Endothelial cell of umbilical vein (primary cell): ENCODE data around the gene TAS1R3. TPM values are rescaled to one million over a fixed set of nuclear protein-coding genes. Genes with fewer than 3 reads are reported as not detected.

Experiments
- BruUV-seq: library from RNA; stranded (reverse); fragments of 400-500 nt; replicated peaks from 2 replicates; lab custom pipeline; 2021; lab: Mats Ljungman, UMichigan
- CTCF ChIA-PET: fragments of 300-600, 350-600 bp; sonication (Branson Sonifier 250); formaldehyde crosslinking; loops from one replicate; lab custom pipeline; 2021; ENCODE audit warnings: antibody characterized with exemption, inconsistent platforms; lab: Charles Lee
- POLR2A ChIA-PET: fragments of 300-600, 350-600 bp; sonication (Branson Sonifier 250); formaldehyde crosslinking; loops from one replicate; lab custom pipeline; 2021; ENCODE audit warnings: antibody characterized with exemption, inconsistent platforms; lab: Charles Lee
- DNase-seq: peaks from one replicate; pipeline ENCODE4 v3.0.0-alpha.2; 2011; ENCODE audit warnings: low read depth, low spot score
- FAIRE-seq: peaks from 2 replicates; lab custom pipeline; 2011; peaks lifted over from hg19 to GRCh38; lab: Jason Lieb, UNC
- H2AFZ ChIP-seq: 2 replicates; pipeline ENCODE4 v1.6.0; 2012; ENCODE audit warnings: low read depth, low read length, control low read depth, inconsistent platforms
- H3K27ac ChIP-seq: 2 replicates; pipeline ENCODE4 v1.5.1; 2011; ENCODE audit warnings: low read depth, mild to moderate bottlenecking, control low read depth, low read length, moderate library complexity; ENCODE audit not compliant: insufficient read depth
- H3K27me3 ChIP-seq, 2 experiments: 2 replicates each; pipeline versions ENCODE4 v1.6.0 to v1.6.1; 2011; ENCODE audit warnings: low read length in 2 of 2, mixed read lengths in 1 of 2; ENCODE audit not compliant: control insufficient read depth in 2 of 2, insufficient read depth in 2 of 2
- H3K36me3 ChIP-seq, 2 experiments: 2 replicates in 1 of 2; 3 replicates in 1 of 2; pipeline ENCODE4 v1.5.1; 2011; ENCODE audit warnings: low read length in 2 of 2, mild to moderate bottlenecking in 1 of 2, moderate library complexity in 1 of 2; ENCODE audit not compliant: control insufficient read depth in 2 of 2, insufficient read depth in 2 of 2; ENCODE audit errors: extremely low read depth in 1 of 2
- H3K4me1 ChIP-seq: 3 replicates; pipeline ENCODE4 v1.5.1; 2011; ENCODE audit warnings: mild to moderate bottlenecking, low read length; ENCODE audit not compliant: control insufficient read depth, insufficient read depth; ENCODE audit errors: extremely low read depth
- H3K4me2 ChIP-seq: 2 replicates; pipeline ENCODE4 v1.6.1; 2011; ENCODE audit warnings: low read length, control low read depth, mixed read lengths; ENCODE audit not compliant: insufficient read depth
- H3K4me3 ChIP-seq, 3 experiments: fragments of 200-600 bp in 1 of 3; sonication (generic), shearing (Covaris generic) in 1 of 3; replicated peaks in 1 of 3; 2 replicates each; pipeline ENCODE4 v1.5.1; 2011 to 2016; ENCODE audit warnings: control low read depth in 3 of 3, low read length in 3 of 3, mild to moderate bottlenecking in 2 of 3, inconsistent platforms in 1 of 3, low read depth in 1 of 3, moderate library complexity in 1 of 3; ENCODE audit not compliant: insufficient read depth in 1 of 3
- H3K79me2 ChIP-seq: 2 replicates; pipeline ENCODE4 v1.6.0; 2012; ENCODE audit warnings: low read length, inconsistent platforms; ENCODE audit not compliant: control insufficient read depth, insufficient read depth
- H3K9ac ChIP-seq: replicated peaks from 2 replicates; pipeline ENCODE3; 2011; ENCODE audit warnings: low read length, control low read depth; ENCODE audit not compliant: insufficient read depth; ENCODE audit errors: extremely low read depth
- H3K9me1 ChIP-seq: replicated peaks from 3 replicates; pipeline ENCODE4 v1.6.0; 2011; ENCODE audit warnings: mild to moderate bottlenecking, low read length; ENCODE audit not compliant: control insufficient read depth, insufficient read depth; ENCODE audit errors: extremely low read depth
- H3K9me3 ChIP-seq: replicated peaks from 2 replicates; pipeline ENCODE4 v1.5.1; 2012; ENCODE audit warnings: low read length, inconsistent platforms; ENCODE audit not compliant: control insufficient read depth, insufficient read depth
- H4K20me1 ChIP-seq: replicated peaks from 2 replicates; pipeline ENCODE3; 2011; ENCODE audit warnings: mild to moderate bottlenecking, low read length; ENCODE audit not compliant: control insufficient read depth, insufficient read depth; ENCODE audit errors: extremely low read depth
- FOS ChIP-seq: IDR thresholded peaks from 2 replicates; pipeline ENCODE4 v1.6.1; 2011; ENCODE audit warnings: mild to moderate bottlenecking, low read length, moderate library complexity, borderline replicate concordance; ENCODE audit not compliant: insufficient read depth
- GATA2 ChIP-seq: IDR thresholded peaks from 2 replicates; pipeline ENCODE4 v1.7.0; 2011; ENCODE audit warnings: low read depth, mild to moderate bottlenecking, moderate library complexity, mixed read lengths, low read length; ENCODE audit not compliant: insufficient read length, insufficient read depth
- MYC ChIP-seq: IDR thresholded peaks from one replicate; pipeline ENCODE4 v1.6.1; 2011; ENCODE audit warnings: mild to moderate bottlenecking, low read depth, low read length
- POLR2AphosphoS5 ChIP-seq: IDR thresholded peaks from 2 replicates; pipeline ENCODE4 v1.6.1; 2012; ENCODE audit warnings: low read depth, mild to moderate bottlenecking, control low read depth, low read length, moderate library complexity; ENCODE audit not compliant: insufficient read depth
- dilution Hi-C: fragments of 300-500 bp; cut with MboI; formaldehyde crosslinking; loops from one replicate; pipeline ENCODE4 v1.15.0; 2019; ENCODE audit warnings: low sequenced_read_pairs; ENCODE audit not compliant: extremely low pct_ligation_motif_present
- intact Hi-C: fragments of 100-400 bp; cut with micrococcal nuclease; formaldehyde crosslinking; loops from one replicate; pipeline ENCODE4 v1.10.0; 2022
- polyA plus RNA-seq, 4 experiments: library from polyadenylated mRNA; depleted of rRNA in 3 of 4; stranded (reverse) in 3 of 4; unstranded in 1 of 4; fragments of >200 nt; gene quantifications; 2 replicates each; pipeline versions ENCODE4 v1.2.1 to v1.2.3, GENCODE V29; 2011 to 2012; ENCODE audit warnings: missing spikeins in 1 of 4
- total RNA-seq: library from RNA; stranded (reverse); gene quantifications from 2 replicates; pipeline ENCODE4 v1.2.3, GENCODE V29; 2021
- TF ChIP-seq, protein P1 (sequence below), 2 donors: IDR thresholded peaks; 1 replicate in 1 of 2; 2 replicates in 1 of 2; pipeline ENCODE4 v1.5.1; 2011; ENCODE audit warnings: low read length in 2 of 2, mild to moderate bottlenecking in 2 of 2, moderate library complexity in 2 of 2, control low read depth in 1 of 2, inconsistent platforms in 1 of 2, low read depth in 1 of 2; ENCODE audit not compliant: insufficient read depth in 1 of 2; ENCODE audit errors: extremely low read depth in 1 of 2
- TF ChIP-seq, protein P2 (sequence below): IDR thresholded peaks from 2 replicates; pipeline ENCODE4 v1.6.1; 2011; ENCODE audit not compliant: insufficient read depth, insufficient read length

The TAS1R3 gene
- total and polyA plus RNA-seq, 2 donors (not counting 3 experiments of a cell fraction or from before 2014, with no cell fraction given), result 0.26 to 0.38 TPM

DNA sequence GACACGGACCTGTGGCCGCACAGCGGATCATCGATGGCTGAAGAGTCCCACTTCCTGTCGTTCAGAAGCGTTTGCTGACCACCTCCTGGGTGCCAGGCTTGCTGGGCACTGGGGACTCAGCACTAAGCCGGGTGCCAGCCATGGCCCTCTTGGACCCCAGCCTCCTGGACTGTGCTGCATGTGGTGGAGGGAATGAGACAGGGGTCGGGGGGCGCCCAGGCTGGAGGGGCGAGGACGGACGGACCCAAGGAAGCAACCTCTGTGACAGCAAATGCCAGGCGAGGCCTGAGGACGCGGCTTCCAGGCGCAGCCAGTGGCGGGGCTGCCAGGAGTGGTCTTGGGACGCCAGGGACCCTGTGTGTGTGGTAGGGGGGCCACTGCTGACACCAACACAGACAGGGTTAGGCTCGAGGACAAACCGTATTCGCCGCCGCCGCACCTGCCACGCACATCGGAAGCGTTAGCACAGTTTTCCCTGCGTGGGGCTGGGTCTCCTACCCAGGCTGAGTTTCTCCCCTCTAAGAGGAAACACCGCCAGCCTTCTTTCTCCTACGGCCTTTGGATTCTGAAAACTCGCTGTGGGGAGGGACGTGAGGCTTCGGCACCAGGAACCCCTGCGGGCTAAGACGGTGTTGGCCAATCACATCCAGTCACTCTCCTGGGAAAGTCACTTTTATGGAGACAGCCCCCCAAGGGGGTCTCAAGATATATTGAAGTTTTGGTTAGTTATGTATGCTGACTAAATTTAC is 30.3 kb downstream of the TAS1R3 start:
- intact Hi-C loops, result no loop called here
- FAIRE-seq, result no peak
- no peak overlapping the region for H3K4me2 ChIP-seq

DNA sequence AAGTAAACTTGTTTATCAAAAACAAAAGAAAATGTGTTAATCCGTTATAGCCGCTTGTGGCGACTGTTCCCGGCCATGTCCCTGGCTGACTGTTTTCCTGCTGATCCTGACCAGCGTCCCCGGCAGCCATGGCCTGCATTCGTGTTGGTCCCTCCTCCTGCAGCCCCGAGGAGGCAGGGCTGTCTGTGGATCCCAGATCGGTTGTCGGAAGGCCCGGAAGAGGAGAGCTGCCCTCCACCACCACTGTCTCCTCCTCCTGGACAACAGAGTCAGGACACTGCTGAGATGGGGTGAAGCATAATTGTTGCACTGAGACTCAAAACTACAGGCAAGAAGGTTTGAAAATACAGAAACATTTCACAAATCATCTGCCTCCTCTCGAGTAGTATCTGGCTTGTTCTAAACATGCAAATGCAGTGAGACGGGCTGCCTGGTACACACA is 30.9 kb downstream of the TAS1R3 start:
- ChIA-PET POLR2A (no interaction called here), CTCF (interaction anchor here (1.6 kb wide), 1 partner anchor 11 kb away, joined by 5 read pairs; no protein-coding TSS in a partner anchor)
- DNase-seq (no peak), FAIRE-seq (no peak)
- Histone ChIP-seq H3K4me3 (no peak overlapping the region), H3K9me3 (peaks cover 3% of the 10 kb centered on the region), H3K27ac (no peak overlapping the region), H2AFZ (no peak overlapping the region), H3K4me2 (no peak overlapping the region), H3K79me2 (no peaks in the 10 kb centered on the region), H3K9me1 (no peaks in the 10 kb centered on the region), H3K9ac (no peak overlapping the region), H4K20me1 (no peaks in the 10 kb centered on the region), H3K27me3 (no peaks in the 10 kb centered on the region), H3K36me3 (no peaks in the 10 kb centered on the region), H3K4me1 (no peaks in the 10 kb centered on the region)
- TF ChIP-seq POLR2AphosphoS5 (no peak), MYC (no peak), FOS (no peak)
- TF ChIP-seq, protein P1, sequence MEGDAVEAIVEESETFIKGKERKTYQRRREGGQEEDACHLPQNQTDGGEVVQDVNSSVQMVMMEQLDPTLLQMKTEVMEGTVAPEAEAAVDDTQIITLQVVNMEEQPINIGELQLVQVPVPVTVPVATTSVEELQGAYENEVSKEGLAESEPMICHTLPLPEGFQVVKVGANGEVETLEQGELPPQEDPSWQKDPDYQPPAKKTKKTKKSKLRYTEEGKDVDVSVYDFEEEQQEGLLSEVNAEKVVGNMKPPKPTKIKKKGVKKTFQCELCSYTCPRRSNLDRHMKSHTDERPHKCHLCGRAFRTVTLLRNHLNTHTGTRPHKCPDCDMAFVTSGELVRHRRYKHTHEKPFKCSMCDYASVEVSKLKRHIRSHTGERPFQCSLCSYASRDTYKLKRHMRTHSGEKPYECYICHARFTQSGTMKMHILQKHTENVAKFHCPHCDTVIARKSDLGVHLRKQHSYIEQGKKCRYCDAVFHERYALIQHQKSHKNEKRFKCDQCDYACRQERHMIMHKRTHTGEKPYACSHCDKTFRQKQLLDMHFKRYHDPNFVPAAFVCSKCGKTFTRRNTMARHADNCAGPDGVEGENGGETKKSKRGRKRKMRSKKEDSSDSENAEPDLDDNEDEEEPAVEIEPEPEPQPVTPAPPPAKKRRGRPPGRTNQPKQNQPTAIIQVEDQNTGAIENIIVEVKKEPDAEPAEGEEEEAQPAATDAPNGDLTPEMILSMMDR (IDR thresholded peaks at IDR 0.05; ENCODE audit: extremely low read depth in 1 of 2, insufficient read depth in 1 of 2, low read depth in 1 of 2, low read length in 2 of 2), result no peak
- dilution Hi-C loops (no loop called here), intact Hi-C loops (no loop called here)
- no TSS peak for BruUV-seq

More for the DNA sequence above, 30.3 kb downstream of the TAS1R3 start:
- no peak overlapping the region for H2AFZ ChIP-seq
- no peaks in the 10 kb centered on the region for H3K36me3 ChIP-seq
- H3K4me3 ChIP-seq, result no peak overlapping the region
- no TSS peak for BruUV-seq
- no peaks in the 10 kb centered on the region for H3K4me1 ChIP-seq
- H4K20me1 ChIP-seq, result no peaks in the 10 kb centered on the region
- no peaks in the 10 kb centered on the region for H3K9me1 ChIP-seq
- peaks cover 3% of the 10 kb centered on the region for H3K9me3 ChIP-seq
- H3K9ac ChIP-seq, result no peak overlapping the region
- DNase-seq, result no peak
- H3K27ac ChIP-seq, result no peak overlapping the region
- ChIA-PET CTCF (interaction anchor here (1.6 kb wide), 1 partner anchor 11 kb away, joined by 5 read pairs; no protein-coding TSS in a partner anchor), POLR2A (no interaction called here)
- dilution Hi-C loops, result no loop called here
- no peaks in the 10 kb centered on the region for H3K27me3 ChIP-seq
- no peaks in the 10 kb centered on the region for H3K79me2 ChIP-seq
- TF ChIP-seq GATA2, result no peak
- TF ChIP-seq, protein P2, sequence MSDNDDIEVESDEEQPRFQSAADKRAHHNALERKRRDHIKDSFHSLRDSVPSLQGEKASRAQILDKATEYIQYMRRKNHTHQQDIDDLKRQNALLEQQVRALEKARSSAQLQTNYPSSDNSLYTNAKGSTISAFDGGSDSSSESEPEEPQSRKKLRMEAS, result no peak
